Keratinocyte (primary cell): ENCODE data around the gene NOS3. TPM values are rescaled to one million over a fixed set of nuclear protein-coding genes. Genes with fewer than 3 reads are reported as not detected.

Source experiments
- DNase-seq: peaks from one replicate; pipeline ENCODE4 v3.0.0-alpha.2; 2011; ENCODE audit warnings: low read depth, missing footprints, low spot score
- FAIRE-seq: peaks from 2 replicates; lab custom pipeline; 2011; peaks lifted over from hg19 to GRCh38; lab: Jason Lieb, UNC
- H2AFZ ChIP-seq: 2 replicates; pipeline ENCODE4 v1.6.0; 2012; ENCODE audit warnings: low read length, control low read depth, inconsistent platforms; ENCODE audit not compliant: control insufficient read depth
- H3K27ac ChIP-seq: 2 replicates; pipeline ENCODE4 v1.5.1; 2011; ENCODE audit warnings: low read length; ENCODE audit not compliant: control insufficient read depth, insufficient read depth
- H3K27me3 ChIP-seq: 3 replicates; pipeline ENCODE4 v1.6.0; 2011; ENCODE audit warnings: low read length; ENCODE audit not compliant: control insufficient read depth, insufficient read depth; ENCODE audit errors: extremely low read depth
- H3K36me3 ChIP-seq, 2 experiments: 2 replicates in 1 of 2; 3 replicates in 1 of 2; pipeline ENCODE4 v1.5.1; 2011; ENCODE audit warnings: low read length in 2 of 2, mild to moderate bottlenecking in 1 of 2; ENCODE audit not compliant: control insufficient read depth in 2 of 2, insufficient read depth in 2 of 2; ENCODE audit errors: extremely low read depth in 1 of 2
- H3K4me1 ChIP-seq: 3 replicates; pipeline ENCODE4 v1.5.1; 2011; ENCODE audit warnings: low read length; ENCODE audit not compliant: control insufficient read depth, insufficient read depth; ENCODE audit errors: extremely low read depth
- H3K4me2 ChIP-seq: 3 replicates; pipeline ENCODE4 v1.6.0; 2011; ENCODE audit warnings: low read depth, low read length; ENCODE audit not compliant: control insufficient read depth, insufficient read depth; ENCODE audit errors: extremely low read depth
- H3K4me3 ChIP-seq, 3 experiments: fragments of 200-600 bp in 1 of 3; sonication (generic) in 1 of 3; 2 replicates in 2 of 3; 3 replicates in 1 of 3; pipeline ENCODE4 v1.5.1; 2011 to 2016; ENCODE audit warnings: low read length in 3 of 3, mild to moderate bottlenecking in 3 of 3, control low read depth in 2 of 3, inconsistent platforms in 1 of 3, low read depth in 1 of 3, mixed read lengths in 1 of 3, mixed run types in 1 of 3, moderate library complexity in 1 of 3; ENCODE audit not compliant: control insufficient read depth in 2 of 3, insufficient read depth in 2 of 3; ENCODE audit errors: extremely low read depth in 1 of 3
- H3K79me2 ChIP-seq: 2 replicates; pipeline ENCODE4 v1.6.0; 2012; ENCODE audit warnings: low read length; ENCODE audit not compliant: control insufficient read depth, insufficient read depth
- H3K9ac ChIP-seq: 3 replicates; pipeline ENCODE4 v1.6.0; 2011; ENCODE audit warnings: low read length; ENCODE audit not compliant: control insufficient read depth, insufficient read depth; ENCODE audit errors: extremely low read depth
- H3K9me1 ChIP-seq: 3 replicates; pipeline ENCODE4 v1.6.0; 2011; ENCODE audit warnings: low read length; ENCODE audit not compliant: control insufficient read depth, insufficient read depth; ENCODE audit errors: extremely low read depth
- H3K9me3 ChIP-seq: 2 replicates; pipeline ENCODE4 v1.5.1; 2012; ENCODE audit warnings: low read depth, low read length; ENCODE audit not compliant: control insufficient read depth
- H4K20me1 ChIP-seq: 3 replicates; pipeline ENCODE4 v1.6.0; 2011; ENCODE audit warnings: low read length; ENCODE audit not compliant: control insufficient read depth, insufficient read depth; ENCODE audit errors: extremely low read depth
- EZH2 ChIP-seq: IDR thresholded peaks from one replicate; pipeline ENCODE4 v1.6.1; 2012; ENCODE audit warnings: inconsistent platforms, mild to moderate bottlenecking, low read length, moderate library complexity
- dilution Hi-C: fragments of 300-500 bp; cut with MboI; formaldehyde crosslinking; loops from one replicate; pipeline ENCODE4 v1.7.0; 2020; ENCODE audit warnings: low sequenced_read_pairs; ENCODE audit not compliant: extremely low pct_ligation_motif_present
- polyA plus RNA-seq, 5 experiments: library from polyadenylated mRNA; depleted of rRNA in 3 of 5; stranded (reverse) in 3 of 5; stranded (forward) in 1 of 5; unstranded in 1 of 5; fragments of >200 nt; gene quantifications; 1 replicate in 1 of 5; 2 replicates in 3 of 5; 3 replicates in 1 of 5; pipeline versions ENCODE4 v1.2.1 to v1.2.3, GENCODE V29; 2011 to 2012; ENCODE audit warnings: missing spikeins in 2 of 5, low read depth in 1 of 5, low replicate concordance in 1 of 5
- TF ChIP-seq, protein P1 (sequence below), 3 experiments: IDR thresholded peaks in 1 of 3; conservative IDR thresholded peaks in 1 of 3; optimal IDR thresholded peaks in 1 of 3; 2 replicates in 2 of 3; 3 replicates in 1 of 3; pipeline versions ENCODE3 to v1.5.1; 2011; ENCODE audit warnings: low read length in 3 of 3, mild to moderate bottlenecking in 3 of 3, moderate library complexity in 2 of 3, control low read depth in 1 of 3, inconsistent platforms in 1 of 3; ENCODE audit not compliant: insufficient read depth in 2 of 3; ENCODE audit errors: extremely low read depth in 1 of 3

Gene NOS3
- polyA plus RNA-seq, 1 donor (not counting 4 experiments of a cell fraction or from before 2014, with no cell fraction given) = 0.77 TPM

DNA sequence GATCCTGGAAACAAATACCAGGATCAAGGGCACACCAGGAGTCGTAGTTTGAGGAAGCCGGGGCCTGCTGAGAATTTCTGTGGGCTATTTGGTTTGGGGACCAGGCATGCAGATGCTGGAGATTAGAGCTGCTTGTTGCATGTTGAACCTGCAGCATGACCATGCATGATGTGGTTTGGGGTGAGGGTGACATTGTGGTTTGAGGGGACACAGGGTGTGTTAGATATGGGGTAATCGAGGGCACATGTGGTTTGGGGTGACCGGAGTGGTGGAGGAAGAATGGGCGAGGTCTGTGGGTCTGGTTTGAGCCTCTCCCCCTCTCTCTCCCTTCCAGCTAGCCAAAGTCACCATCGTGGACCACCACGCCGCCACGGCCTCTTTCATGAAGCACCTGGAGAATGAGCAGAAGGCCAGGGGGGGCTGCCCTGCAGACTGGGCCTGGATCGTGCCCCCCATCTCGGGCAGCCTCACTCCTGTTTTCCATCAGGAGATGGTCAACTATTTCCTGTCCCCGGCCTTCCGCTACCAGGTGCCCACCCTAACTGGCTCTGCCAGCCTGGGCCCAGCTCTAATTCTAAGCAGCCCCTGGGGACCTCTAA is 10.2 kb downstream of the NOS3 start:
- dilution Hi-C loops = no loop called here
- H3K79me2 ChIP-seq = no peaks in the 10 kb centered on the region
- peaks cover 3% of the 10 kb centered on the region for H3K27me3 ChIP-seq
- no peak overlapping the region for H3K4me3 ChIP-seq
- H3K9me3 ChIP-seq = no peaks in the 10 kb centered on the region
- H3K36me3 ChIP-seq = no peaks in the 10 kb centered on the region
- H2AFZ ChIP-seq = no peak overlapping the region
- no peaks in the 10 kb centered on the region for H3K9me1 ChIP-seq
- no peak for FAIRE-seq
- H4K20me1 ChIP-seq = no peaks in the 10 kb centered on the region
- TF ChIP-seq EZH2 = no peak
- TF ChIP-seq, protein P1, sequence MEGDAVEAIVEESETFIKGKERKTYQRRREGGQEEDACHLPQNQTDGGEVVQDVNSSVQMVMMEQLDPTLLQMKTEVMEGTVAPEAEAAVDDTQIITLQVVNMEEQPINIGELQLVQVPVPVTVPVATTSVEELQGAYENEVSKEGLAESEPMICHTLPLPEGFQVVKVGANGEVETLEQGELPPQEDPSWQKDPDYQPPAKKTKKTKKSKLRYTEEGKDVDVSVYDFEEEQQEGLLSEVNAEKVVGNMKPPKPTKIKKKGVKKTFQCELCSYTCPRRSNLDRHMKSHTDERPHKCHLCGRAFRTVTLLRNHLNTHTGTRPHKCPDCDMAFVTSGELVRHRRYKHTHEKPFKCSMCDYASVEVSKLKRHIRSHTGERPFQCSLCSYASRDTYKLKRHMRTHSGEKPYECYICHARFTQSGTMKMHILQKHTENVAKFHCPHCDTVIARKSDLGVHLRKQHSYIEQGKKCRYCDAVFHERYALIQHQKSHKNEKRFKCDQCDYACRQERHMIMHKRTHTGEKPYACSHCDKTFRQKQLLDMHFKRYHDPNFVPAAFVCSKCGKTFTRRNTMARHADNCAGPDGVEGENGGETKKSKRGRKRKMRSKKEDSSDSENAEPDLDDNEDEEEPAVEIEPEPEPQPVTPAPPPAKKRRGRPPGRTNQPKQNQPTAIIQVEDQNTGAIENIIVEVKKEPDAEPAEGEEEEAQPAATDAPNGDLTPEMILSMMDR (optimal IDR thresholded peaks at IDR 0.05 in 1 of 3, IDR thresholded peaks at IDR 0.05 in 1 of 3, conservative IDR thresholded peaks at IDR 0.05 in 1 of 3; ENCODE audit: extremely low read depth in 1 of 3, insufficient read depth in 2 of 3, low read length in 3 of 3) = no peak
- no peak overlapping the region for H3K9ac ChIP-seq
- DNase-seq = no peak
- H3K27ac ChIP-seq = no peak overlapping the region
- peaks cover 4% of the 10 kb centered on the region for H3K4me1 ChIP-seq
- no peak overlapping the region for H3K4me2 ChIP-seq

DNA sequence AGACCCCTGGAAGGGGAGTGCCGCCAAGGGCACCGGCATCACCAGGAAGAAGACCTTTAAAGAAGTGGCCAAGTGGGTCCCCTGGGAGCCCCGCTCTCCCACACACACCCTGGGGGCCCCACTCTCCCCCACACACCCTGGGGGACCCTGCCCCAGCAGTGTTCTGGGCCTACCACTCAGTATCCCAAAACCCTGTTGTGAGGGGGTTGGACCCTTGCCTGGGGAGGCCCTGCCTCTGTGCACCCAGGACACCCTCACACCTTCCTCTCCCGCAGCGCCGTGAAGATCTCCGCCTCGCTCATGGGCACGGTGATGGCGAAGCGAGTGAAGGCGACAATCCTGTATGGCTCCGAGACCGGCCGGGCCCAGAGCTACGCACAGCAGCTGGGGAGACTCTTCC is 10.7 kb downstream of the NOS3 start:
- no peak for DNase-seq
- Histone ChIP-seq H3K4me3 (no peak overlapping the region), H3K9me1 (no peaks in the 10 kb centered on the region), H3K9ac (no peak overlapping the region), H4K20me1 (no peaks in the 10 kb centered on the region), H3K27me3 (peaks cover 3% of the 10 kb centered on the region), H3K36me3 (no peaks in the 10 kb centered on the region), H3K4me2 (no peak overlapping the region), H3K79me2 (no peaks in the 10 kb centered on the region), H2AFZ (no peak overlapping the region), H3K9me3 (no peaks in the 10 kb centered on the region), H3K4me1 (peaks cover 4% of the 10 kb centered on the region), H3K27ac (no peak overlapping the region)
- FAIRE-seq = no peak
- dilution Hi-C loops = no loop called here
- TF ChIP-seq, protein P1 (optimal IDR thresholded peaks at IDR 0.05 in 1 of 3, IDR thresholded peaks at IDR 0.05 in 1 of 3, conservative IDR thresholded peaks at IDR 0.05 in 1 of 3; ENCODE audit: extremely low read depth in 1 of 3, insufficient read depth in 2 of 3, low read length in 3 of 3) = no peak
- no peak for TF ChIP-seq EZH2
